ENCODE measurements around the gene OR10V1.
"Not testable (repeated sequence)": the region's sequence is repeated elsewhere in the genome, so short reads cannot be mapped to it uniquely, and the experiment has no call there.

Gene OR10V1

DNA sequence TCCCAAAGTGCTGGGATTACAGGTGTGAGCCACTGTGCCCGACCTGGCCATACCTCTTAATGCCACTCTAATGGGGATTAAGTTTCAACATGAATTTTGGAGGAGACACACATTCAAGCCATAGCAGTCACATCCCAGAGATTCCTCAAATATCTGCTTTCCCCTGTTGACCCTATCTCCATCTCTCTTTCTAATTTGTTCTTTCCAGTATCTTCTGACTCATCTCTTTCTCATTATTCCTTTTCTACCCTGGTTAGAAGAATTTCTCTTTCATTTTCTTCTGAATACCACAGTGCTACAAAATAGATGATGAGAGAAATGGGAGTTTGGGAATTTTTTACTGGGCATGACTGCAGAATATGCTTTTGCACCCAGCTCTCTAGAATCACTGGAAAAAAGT lies 5.1 kb downstream of the OR10V1 start:
- DNase-seq, result no peak

DNA sequence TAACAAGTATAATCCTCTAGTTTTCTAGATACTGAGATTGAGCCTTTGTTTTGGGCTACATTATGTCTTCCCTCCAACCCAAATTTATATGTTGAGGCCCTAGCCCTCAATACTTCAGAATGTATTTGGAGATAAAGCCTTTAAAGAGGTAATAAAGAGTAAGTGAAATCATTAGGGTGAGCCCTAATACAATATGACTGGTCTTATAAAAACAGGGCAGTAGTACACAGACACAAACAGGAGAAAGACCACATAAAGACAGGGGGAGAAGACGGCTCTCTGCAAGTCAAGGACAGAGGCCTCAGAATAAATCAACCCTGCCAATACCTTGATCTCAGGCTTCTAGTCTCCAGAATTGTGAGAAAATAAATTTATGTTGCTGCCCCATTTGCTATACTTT lies 6.3 kb downstream of the OR10V1 start:
- DNase-seq, result no peak

DNA sequence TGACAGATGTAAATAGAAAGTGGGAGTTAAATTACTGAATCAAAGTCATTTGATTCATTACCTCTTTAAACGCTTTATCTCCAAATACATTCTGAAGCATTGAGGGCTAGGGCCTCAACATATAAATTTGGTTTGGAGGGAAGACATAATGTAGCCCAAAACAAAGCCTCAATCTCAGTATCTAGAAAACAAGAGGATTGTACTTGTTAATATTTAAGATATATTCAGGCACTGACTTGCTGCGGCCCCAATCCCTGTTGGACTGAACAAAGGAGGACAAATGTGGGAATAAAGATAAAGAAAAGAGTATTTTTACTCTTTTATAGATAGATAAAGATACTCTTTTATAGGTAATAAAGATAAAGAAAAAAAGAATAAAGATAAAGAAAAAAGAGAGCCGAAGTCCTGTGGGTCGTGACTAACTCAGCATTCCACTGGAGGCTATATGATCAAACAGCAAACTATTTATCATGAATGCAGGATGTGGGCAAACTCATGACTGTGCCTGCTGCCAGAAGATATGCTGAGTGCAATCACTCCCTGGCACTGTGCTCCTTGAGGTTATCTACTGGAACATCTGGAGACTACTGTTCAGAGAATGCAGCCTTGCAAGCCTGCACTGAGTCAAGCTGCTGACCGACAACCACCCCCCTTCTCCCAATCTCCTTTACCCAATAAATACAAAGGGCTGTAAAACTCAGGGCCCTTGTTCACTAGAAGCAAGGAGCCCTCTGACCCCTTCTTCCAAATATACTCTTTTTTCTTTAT lies 6.9 kb downstream of the OR10V1 start:
- no peak for DNase-seq

DNA sequence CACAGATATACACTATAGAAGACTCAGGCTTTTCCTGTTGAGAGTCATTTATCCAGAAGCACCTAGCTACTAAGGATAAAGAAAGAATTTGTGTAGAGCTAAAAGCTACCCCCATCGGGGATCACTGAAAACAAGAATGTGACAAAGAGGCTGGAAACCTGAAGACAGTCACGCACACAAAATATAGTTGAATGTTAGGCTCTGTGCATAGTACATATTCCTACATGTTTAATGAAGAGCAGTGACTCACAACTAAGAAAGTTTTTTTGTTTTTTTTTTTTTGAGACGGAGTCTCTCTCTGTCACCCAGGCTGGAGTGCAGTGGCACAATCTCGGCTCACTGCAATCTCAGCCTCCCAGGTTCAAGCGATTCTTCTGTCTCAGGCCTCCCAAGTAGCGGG lies 8.4 kb downstream of the OR10V1 start:
- no peak for DNase-seq

DNA sequence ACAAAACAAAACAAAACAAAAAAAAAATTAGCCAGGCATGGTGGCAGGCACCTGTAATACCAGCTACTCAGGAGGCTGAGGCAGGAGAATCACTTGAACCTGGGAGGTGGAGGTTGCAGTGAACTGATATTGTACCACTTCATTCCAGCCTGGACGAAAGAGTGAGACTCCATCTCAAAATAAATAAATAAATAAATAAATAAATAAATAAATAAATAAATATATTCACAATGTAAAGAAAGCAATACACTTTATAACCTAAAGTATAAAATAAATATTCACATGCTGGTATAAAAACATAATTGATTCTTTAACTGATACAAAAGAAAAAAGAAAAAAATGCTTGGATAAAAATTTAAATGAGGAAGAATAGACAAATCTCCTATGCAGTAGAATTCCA lies 10.1 kb downstream of the OR10V1 start:
- not testable (repeated sequence) for DNase-seq

DNA sequence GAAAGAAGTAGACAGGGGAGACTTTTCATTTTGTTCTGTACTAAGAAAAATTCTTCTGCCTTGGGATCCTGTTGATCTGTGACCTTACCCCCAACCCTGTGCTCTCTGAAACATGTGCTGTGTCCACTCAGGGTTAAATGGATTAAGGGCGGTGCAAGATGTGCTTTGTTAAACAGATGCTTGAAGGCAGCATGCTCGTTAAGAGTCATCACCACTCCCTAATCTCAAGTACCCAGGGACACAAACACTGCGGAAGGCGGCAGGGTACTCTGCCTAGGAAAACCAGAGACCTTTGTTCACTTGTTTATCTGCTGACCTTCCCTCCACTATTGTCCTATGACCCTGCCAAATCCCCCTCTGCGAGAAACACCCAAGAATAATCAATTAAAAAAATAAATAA lies 13.5 kb downstream of the OR10V1 start:
- DNase-seq, result not testable (repeated sequence)

DNA sequence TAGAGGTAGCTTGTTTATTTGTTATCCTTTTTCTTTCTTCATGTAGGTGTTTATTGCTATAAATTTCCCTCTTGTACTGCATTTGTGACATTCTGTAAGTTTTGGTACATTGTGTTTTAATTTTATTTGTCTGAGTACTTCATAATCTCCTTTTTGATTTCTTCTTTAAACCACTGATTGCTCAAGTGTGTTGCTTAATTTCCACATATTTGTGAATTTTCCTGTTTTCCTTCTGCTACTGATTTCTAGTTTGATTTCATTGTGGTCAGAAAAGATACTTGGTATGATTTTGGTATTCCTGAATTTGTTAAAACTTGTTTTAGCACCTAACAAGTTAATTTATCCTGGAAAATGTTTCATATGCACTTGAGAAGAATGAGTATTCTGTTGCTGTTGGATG lies 15.1 kb downstream of the OR10V1 start:
- no peak for DNase-seq

DNA sequence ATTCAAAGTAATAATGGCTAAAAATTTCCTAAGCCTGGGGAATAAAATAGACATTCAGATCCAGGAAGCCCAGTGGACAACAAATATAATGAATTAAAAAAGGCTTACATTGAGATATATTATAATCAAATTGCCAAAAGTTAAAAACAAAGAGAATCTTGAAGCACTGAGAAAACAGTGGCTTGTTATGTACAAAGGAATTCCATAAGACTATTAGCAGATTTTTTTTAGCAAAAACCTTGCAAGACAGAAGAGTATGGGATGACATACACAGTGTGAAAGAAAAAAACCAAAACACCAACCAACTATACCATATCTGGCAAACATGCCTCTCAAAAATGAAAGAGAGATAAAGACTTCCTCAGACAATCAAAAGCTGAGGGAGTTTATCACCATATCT lies 20.7 kb downstream of the OR10V1 start:
- no peak for DNase-seq

DNA sequence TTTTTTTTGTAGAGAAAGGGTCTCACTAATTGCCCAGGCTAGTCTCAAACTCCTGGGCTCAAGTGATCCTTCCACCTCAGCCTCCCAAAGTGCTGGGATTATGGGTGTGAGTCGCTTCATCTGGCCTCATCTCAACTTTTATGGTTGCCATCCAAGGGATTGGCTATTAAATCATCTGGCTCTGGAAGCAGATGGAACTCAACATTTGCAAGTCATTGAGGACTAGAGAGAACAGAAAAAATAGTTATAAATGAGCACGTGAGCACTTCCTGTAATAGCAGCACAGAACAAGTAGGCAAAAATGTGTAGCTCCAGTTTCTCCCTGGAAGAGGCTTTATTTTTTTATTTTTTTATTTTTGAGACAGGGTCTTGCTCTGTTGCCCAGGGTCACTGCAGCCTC lies 22.5 kb downstream of the OR10V1 start:
- DNase-seq, result no peak

DNA sequence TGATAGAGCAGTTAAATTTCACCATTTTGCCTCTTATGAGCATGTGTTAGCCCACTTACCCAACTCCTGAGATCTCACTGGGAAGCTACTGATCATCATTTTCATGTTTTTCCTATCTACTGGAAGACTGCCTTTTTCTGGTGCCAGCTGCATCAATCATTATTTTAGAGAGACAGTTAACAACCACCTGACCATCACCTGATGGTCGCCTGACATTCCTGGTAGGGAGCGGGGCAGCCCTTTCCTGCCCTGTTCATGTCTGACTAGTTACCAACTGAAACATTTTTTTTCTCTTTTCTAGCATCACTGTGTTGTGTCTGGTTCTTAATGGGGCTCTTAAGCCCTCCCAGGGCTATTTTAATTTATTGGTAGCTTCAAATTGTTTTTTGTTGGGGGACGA lies 24.6 kb downstream of the OR10V1 start:
- no peak for DNase-seq

DNA sequence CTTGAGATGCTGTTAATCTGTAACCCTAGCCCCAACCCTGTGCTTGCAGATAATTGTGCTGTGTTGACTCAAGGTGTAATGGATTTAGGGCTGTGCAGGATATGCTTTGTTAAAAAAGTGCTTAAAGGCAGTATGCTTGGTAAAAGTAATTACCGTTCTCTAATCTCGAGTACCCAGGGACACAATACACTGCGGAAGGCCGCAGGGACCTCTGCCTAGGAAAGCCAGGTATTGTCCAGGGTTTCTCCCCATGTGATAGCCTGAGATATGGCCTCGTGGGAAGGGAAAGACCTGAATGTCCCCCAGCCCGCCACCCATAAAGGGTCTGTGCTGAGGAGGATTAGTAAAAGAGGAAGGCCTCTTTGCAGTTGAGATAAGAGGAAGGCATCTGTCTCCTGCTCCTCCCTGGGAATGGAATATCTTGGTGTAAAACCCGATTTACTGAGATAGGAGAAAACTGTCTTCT lies 32.4 kb downstream of the OR10V1 start:
- not testable (repeated sequence) for DNase-seq

DNA sequence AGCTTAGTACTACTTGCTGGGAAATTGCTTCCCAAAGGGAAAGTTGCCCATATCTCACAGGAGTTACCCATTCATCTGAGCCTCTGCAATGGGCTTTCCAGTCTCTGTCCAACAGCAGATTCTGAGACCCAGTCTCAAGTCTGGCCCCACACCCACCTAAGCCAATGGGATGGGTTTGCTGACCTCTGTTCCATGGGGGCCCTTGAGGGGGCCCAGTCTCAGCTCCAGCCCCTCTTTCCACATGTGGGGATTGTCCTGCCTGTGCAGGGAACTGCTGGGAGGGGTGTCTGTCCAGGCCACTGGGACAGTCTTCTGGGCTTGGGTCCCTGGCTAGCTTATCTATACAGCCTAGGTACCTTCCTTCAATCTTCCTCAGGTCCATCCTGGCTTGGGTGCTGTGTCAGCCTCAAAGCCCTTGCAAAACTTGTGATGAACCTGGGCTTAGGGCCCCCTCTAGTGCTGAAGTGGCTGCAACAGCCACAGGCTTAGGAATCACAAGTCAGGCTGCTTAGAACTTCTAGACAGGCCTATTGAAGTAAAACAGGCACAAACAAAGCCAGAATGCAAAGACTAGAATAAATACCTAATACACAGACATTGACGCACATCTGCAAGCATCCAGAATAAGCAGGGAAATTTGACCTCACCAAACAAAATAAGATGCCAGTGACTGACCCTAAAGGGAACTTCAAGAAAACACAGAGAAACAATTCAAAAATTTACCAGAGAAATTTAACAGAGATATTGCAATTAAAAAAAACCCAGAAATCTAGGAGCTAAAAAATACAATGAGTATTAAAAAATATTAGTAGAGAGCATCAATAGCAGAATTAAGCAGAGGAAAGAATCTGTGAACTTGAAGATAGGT lies 33.1 kb downstream of the OR10V1 start:
- peak; percentile 18 for DNase-seq

DNA sequence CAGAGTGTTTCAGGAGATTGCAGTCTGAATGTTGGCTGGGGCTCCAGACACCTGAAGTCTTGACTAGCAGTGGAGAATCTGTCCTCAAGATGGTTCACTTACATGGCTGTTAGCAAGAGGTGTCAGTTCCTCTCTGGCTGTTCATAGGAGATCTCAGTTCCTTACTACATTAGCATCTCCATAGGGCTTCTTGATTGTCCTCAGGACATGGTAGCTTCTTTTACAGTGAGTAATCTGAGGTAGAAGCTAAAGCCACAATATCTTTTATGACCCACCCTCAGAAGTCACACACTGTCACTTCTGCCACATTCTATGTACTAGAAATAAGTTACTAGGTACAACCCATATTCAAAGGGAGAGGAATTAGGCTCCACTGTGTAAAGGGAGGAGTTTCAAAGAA lies 34.3 kb downstream of the OR10V1 start:
- DNase-seq, result no peak

DNA sequence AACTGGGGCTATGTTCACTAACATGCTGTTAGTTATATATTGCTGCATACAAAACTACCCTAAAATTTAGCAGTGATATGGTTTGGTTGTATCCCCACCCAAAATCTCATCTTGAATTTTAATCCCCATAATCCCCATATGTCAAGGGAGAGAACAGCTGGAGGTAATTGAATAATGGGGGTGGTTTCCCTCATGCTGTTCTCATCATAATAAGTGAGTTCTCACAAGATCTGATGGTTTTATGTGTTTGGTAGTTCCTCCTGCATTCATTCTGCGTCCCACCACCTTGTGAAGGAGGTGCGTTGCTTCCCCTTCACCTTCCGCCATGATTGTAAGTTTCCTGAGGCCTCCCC lies 34.9 kb downstream of the OR10V1 start:
- DNase-seq, result no peak

DNA sequence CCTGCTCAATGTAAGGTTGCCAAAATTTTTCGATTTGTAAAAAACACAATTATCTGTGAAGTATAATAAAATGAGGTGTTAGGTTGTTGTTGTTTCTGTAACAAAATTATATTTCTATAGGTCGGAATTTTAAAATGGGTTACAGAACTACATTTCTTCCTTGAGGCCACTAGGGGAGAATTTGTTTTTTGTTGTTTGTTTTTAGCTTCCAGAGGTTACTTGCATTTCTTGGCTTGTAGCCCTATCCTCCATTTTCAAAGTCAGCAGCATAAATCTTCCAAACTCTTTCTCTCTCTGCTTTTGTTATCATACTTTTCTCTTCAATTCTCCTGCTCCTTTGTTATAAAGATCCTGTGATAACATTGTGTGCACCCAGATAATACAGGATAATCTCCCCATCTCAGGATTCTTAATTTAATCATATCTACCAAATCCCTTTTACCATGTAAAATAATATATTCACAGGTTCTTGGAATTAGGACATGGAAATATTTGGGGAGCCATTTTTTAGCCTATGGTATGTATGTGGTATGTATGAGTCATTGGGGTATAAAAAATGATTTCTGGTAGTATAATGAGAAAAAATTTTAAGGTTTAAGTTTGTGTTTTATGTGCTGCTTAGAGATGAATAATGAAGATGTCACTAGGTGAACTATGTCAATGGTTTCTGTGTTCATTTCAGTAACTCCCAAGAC lies 35.4 kb downstream of the OR10V1 start:
- DNase-seq, result no peak

DNA sequence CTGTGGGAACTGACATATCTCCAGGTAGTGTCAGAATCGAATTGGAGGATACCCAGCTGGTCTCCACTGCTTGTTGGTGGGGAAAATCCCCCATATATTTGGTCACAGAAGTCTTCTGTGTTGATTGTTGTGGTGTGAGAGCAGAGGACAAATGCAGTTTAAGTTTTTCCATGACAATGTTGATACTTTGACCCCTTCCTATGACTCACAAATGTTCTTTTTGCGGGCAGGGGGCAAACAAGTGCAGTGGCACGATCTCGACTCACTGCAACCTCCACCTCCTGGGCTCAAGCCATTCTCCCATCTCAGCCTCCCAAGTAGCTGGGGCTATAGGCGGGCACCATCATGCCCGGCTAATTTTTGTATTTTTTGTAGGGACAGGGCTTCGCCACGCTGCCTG lies 37.4 kb downstream of the OR10V1 start:
- no peak for DNase-seq

DNA sequence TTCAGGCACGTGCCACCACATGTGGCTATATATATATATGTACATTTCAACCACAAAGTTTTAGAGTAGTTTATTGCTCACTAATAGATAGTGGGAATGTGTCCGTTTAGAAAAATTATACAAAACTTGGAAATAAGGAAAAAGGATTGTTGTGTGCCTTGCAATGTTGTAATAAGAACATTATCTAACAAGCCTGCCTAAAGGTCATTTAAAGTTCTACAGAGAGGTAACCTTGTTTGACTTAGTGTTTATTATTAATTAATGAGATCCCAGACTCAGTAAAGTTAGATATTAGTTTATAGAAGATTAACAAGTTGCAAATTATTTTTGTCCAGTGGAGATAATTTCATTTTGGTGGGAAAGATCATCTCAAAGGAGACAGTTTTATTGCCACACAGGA lies 39.4 kb downstream of the OR10V1 start:
- DNase-seq, result no peak

DNA sequence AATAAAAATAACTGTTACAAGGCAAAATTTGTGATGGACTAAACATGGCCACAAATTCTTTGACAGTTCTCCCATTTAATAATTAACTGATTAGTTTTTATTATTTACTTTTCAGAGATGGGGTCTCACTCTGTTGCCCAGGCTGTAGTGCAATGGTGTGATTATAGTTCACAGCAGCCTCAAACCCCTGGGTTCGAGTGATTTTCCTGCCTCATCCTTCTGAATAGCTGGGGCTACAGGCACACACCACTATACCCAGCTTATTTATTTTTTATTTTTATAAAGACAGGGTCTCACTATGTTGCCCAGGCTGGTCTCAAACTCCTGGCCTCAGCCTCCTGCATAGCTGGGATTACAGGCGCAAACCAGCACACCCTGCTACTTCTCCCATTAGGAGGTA lies 40.4 kb downstream of the OR10V1 start:
- DNase-seq, result no peak

DNA sequence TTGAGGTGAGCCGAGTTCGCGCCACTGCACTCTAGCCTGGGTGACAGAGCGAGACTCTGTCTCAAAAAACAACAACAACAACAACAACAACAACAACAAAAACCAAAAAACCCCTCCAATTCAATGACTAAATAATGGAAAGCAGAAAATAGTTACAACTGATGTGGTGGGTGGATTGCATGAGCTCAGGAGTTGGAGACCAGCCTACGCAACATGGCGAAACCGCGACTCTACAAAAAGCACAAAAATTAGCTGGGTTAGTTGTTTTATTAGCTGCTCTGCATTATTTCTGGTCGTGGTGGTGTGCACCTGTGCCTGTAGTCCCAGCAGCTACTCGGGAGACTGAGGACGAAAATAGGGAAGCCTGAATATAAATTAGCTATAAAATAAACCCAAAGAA lies 42.2 kb downstream of the OR10V1 start:
- no peak for DNase-seq

DNA sequence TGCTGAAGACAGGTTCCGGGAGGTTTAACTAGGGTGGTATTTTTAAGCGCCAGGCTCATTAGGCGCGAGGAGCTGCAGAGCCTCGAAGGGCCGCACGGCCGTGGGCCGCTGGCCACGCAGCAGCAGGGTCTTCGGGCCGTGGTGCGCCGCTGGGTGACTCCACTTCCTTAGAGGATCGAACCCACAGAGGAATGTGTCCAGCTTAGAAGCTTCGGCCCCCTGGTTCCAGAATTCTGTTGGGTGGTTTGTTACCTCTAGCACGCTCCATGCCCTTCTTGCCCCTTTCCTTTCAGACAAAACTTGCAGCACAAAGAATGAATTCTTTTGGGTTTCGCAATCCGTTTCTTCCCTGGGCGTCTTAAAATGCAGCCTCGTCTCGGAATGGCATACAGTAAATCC lies 44.0 kb downstream of the OR10V1 start:
- DNase-seq, result no peak

DNA sequence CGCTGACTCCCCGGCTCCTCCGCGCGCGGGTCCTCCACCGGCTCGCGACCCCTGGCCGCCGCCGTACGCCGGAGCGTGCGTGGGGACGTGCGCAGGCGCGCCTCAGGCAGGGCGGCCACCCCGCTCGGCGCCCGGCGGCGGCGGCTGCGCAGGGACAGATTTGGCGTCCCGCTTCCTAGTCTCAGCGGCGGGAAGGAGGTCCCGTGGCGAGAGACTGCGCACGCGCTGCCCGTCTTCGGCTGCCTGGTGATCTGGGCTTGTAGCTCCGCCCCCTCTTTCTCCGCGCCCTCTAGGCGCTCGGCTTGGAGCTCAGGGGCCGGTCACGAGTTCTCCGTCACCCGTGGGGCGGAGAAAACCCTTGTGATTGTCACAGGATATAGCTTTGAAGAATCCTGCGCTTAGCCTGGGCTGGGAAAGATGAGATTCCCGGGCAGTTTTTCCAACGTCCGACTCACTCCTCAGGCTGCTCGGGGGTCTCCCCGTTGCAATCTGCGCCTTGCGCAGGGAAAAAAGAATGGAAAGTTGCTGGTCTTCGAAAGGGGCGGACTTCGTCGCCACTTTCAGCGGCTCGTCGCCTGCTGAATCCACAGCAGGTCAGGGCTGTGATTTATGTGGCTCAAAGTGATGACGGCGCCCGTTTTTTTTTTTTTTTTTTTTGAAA lies 44.6 kb downstream of the OR10V1 start, which contains the start of gene PATL1:
PATL1 (minus strand) TSS at position 88 of the 661 bp plus-strand sequence. CDS start 142 bp downstream, outside the sequence.
- peak; percentile 98 for DNase-seq

DNA sequence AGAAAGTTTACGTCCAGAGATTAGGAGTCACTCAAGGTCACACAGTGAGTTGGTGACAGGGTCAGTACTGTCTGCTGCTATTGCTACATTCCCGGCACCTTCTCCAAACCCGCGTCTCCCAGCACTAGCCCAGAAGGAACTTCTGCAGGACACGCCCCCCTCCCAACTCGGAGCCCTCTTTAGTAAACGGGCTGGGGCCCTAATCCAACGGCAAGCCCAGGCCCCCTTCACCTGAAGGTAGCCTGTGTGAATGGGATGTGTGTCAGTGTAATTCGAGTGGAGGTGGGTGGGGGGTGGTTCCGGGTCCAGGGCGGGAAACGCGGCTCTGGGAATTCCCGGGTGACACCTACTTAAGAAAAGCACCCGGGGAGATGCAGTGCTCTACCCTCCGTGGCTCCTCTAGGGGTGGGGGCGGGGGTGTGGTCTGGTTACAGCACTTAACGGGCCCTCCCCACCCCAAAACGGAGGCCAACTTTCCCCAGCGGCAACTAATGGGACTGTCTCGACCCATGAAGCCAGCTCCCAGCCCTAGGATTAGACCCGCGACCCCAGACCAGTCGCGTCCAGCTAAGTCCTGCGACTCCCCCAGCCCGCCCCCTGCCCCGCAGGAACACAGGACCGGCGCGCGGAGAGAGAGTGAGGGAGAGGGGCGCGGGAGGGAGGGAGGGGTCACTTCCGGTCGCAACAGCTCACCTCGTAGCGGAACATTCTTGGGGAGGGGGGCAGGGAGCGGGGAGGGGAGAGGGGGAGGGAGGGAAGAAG lies 45.3 kb downstream of the OR10V1 start:
- DNase-seq, result peak; percentile 58

Measured in T-helper 9 cell (primary cell).